Fibroblast of pulmonary artery (primary cell): ENCODE measurements around the gene S100Z.
"Not testable (repeated sequence)": the region's sequence is repeated elsewhere in the genome, so short reads cannot be mapped to it uniquely, and the experiment has no call there.

Source experiments
- DNase-seq: peaks from one replicate; pipeline ENCODE4 v3.0.0-alpha.2; 2010; ENCODE audit warnings: low read depth
- H3K4me3 ChIP-seq: replicated peaks from 2 replicates; pipeline ENCODE4 v1.5.1; 2011; ENCODE audit warnings: low read depth, mild to moderate bottlenecking, control low read depth, low read length, moderate library complexity
- CTCF ChIP-seq: IDR thresholded peaks from 2 replicates; pipeline ENCODE4 v1.5.1; 2011; ENCODE audit warnings: mild to moderate bottlenecking, control low read depth, low read length, inconsistent platforms; ENCODE audit errors: missing control alignments

Gene S100Z

GRCh38 chr5:76851728-76852369 is 2.0 kb downstream of the S100Z start:
- TF ChIP-seq CTCF: no peak
- H3K4me3 ChIP-seq: no peak overlapping the region
- DNase-seq: no peak

- no peak for TF ChIP-seq CTCF
- DNase-seq: no peak
- no peak overlapping the region for H3K4me3 ChIP-seq
These were observed 3.0 kb downstream of the S100Z start for GRCh38 chr5:76852772-76853171.

- not testable (repeated sequence) for DNase-seq, H3K4me3 ChIP-seq
These were observed 3.9 kb downstream of the S100Z start for GRCh38 chr5:76853741-76854140.

- no peak overlapping the region for H3K4me3 ChIP-seq
- DNase-seq: no peak
- TF ChIP-seq CTCF: no peak
These were observed 4.8 kb downstream of the S100Z start for GRCh38 chr5:76854644-76855043.

GRCh38 chr5:76855501-76855900 is 5.7 kb downstream of the S100Z start:
- not testable (repeated sequence) for H3K4me3 ChIP-seq, DNase-seq

GRCh38 chr5:76855961-76856360 is 6.1 kb downstream of the S100Z start:
- no peak for DNase-seq
- no peak for TF ChIP-seq CTCF
- H3K4me3 ChIP-seq: no peak overlapping the region

GRCh38 chr5:76856800-76857199 is 7.0 kb downstream of the S100Z start:
- H3K4me3 ChIP-seq, DNase-seq: not testable (repeated sequence)

GRCh38 chr5:76859591-76860247 is 9.9 kb downstream of the S100Z start:
- H3K4me3 ChIP-seq: no peak overlapping the region
- TF ChIP-seq CTCF: no peak
- DNase-seq: no peak
